ENCODE measurements around the gene RPN1. TPM values are rescaled to one million over a fixed set of nuclear protein-coding genes. Genes with fewer than 3 reads are reported as not detected.

The RPN1 gene
- total and polyA plus RNA-seq, 2 of the 13 experiments (the other 11 are each of a cell fraction or from before 2014, with no cell fraction given): 290 to 342 TPM

DNA sequence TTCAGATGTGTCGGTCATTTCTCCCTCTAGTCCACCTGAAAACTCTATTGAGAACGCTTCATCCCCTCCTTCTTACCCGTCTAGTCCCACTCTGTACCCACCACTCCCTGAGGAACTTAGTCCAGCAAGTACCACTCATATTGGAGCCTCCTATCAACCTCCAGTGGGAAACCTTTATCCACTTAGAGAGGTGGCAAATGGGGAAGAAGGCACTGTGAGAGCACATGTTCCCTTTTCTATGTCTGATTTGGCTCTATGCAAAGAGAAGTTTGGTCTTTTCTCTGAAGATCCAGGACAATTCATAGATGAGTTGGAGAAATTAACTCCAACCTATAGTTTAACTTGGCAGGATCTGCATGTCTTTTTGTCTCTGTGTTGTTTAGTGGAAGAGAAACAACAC, 17.0 kb upstream of the RPN1 start:
- ATAC-seq: no peak; the same call in 2 of the 3 replicates
- Histone ChIP-seq H4K20me1 (ENCODE audit: insufficient read depth, low read length) (no peaks in the 10 kb centered on the region), H3K4me1 (ENCODE audit: insufficient read depth, low read length) (peaks cover 19% of the 10 kb centered on the region), H3K4me2 (ENCODE audit: low read depth, low read length) (no peak overlapping the region), H3K36me3 (replicated peaks in 1 of 2; ENCODE audit: control insufficient read depth in 1 of 2, insufficient read depth in 2 of 2, low read length in 2 of 2) (no peaks in the 10 kb centered on the region), H3K9ac (ENCODE audit: insufficient read depth, low read depth, low read length) (no peak overlapping the region), H3K27me3 (ENCODE audit: control insufficient read depth in 1 of 2, insufficient read depth in 2 of 2, low read length in 2 of 2) (no peaks in the 10 kb centered on the region), H3K4me3 (replicated peaks in 1 of 3; ENCODE audit: insufficient read depth in 1 of 3, low read depth in 2 of 3, low read length in 3 of 3) (no peak overlapping the region), H3K27ac (ENCODE audit: extremely low read length, insufficient read depth, low read length) (no peak overlapping the region), H3K79me2 (ENCODE audit: insufficient read depth, low read length) (no peaks in the 10 kb centered on the region), H3K9me3 (ENCODE audit: low read length) (no peaks in the 10 kb centered on the region), H2AFZ (ENCODE audit: low read length) (no peak overlapping the region)
- no peak for FAIRE-seq
- in situ Hi-C loops (cut with HindIII; ENCODE audit: extremely low pct_ligation_motif_present, low pct_unique_long_range_greater_than_20kb) (no loop called here), intact Hi-C loops (cut with micrococcal nuclease; ENCODE audit: unreplicated experiment) (no loop called here)
- 28% methylated on average over 3 of the region's 3 CpGs for WGBS (ENCODE audit: low lambda C conversion rate)
- ChIA-PET CTCF (ENCODE audit: low intra/inter-chr PET ratio, low total read pairs) (no interaction called here), POLR2A (no interaction called here)
- no TSS peak for BruUV-seq (replicated peaks)
- TF ChIP-seq CHD4 (IDR thresholded peaks at IDR 0.05; ENCODE audit: borderline replicate concordance, low read length) (no peak), DMAP1 (CRISPR knock-in tag; IDR thresholded peaks at IDR 0.05) (no peak), ARNTL (CRISPR knock-in tag; IDR thresholded peaks at IDR 0.05) (no peak), ZNF557 (CRISPR knock-in tag; IDR thresholded peaks at IDR 0.05) (no peak), ZMYM3 (CRISPR knock-in tag; IDR thresholded peaks at IDR 0.05) (no peak), MIER3 (CRISPR knock-in tag; IDR thresholded peaks at IDR 0.05; ENCODE audit: borderline replicate concordance) (no peak), FOXK1 (CRISPR knock-in tag; IDR thresholded peaks at IDR 0.05; ENCODE audit: borderline replicate concordance, low read depth) (no peak), GFI1 (CRISPR knock-in tag; IDR thresholded peaks at IDR 0.05; ENCODE audit: borderline replicate concordance) (no peak), ADNP (CRISPR knock-in tag; IDR thresholded peaks at IDR 0.05) (no peak), ZBTB38 (CRISPR knock-in tag; IDR thresholded peaks at IDR 0.05) (no peak)
- TF ChIP-seq, protein P1, sequence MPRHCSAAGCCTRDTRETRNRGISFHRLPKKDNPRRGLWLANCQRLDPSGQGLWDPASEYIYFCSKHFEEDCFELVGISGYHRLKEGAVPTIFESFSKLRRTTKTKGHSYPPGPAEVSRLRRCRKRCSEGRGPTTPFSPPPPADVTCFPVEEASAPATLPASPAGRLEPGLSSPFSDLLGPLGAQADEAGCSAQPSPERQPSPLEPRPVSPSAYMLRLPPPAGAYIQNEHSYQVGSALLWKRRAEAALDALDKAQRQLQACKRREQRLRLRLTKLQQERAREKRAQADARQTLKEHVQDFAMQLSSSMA (CRISPR knock-in tag; IDR thresholded peaks at IDR 0.05): no peak
- TF ChIP-seq, protein P2, sequence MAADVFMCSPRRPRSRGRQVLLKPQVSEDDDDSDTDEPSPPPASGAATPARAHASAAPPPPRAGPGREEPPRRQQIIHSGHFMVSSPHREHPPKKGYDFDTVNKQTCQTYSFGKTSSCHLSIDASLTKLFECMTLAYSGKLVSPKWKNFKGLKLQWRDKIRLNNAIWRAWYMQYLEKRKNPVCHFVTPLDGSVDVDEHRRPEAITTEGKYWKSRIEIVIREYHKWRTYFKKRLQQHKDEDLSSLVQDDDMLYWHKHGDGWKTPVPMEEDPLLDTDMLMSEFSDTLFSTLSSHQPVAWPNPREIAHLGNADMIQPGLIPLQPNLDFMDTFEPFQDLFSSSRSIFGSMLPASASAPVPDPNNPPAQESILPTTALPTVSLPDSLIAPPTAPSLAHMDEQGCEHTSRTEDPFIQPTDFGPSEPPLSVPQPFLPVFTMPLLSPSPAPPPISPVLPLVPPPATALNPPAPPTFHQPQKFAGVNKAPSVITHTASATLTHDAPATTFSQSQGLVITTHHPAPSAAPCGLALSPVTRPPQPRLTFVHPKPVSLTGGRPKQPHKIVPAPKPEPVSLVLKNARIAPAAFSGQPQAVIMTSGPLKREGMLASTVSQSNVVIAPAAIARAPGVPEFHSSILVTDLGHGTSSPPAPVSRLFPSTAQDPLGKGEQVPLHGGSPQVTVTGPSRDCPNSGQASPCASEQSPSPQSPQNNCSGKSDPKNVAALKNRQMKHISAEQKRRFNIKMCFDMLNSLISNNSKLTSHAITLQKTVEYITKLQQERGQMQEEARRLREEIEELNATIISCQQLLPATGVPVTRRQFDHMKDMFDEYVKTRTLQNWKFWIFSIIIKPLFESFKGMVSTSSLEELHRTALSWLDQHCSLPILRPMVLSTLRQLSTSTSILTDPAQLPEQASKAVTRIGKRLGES (CRISPR knock-in tag; IDR thresholded peaks at IDR 0.05; ENCODE audit: borderline replicate concordance): no peak
- TF ChIP-seq, protein P3, sequence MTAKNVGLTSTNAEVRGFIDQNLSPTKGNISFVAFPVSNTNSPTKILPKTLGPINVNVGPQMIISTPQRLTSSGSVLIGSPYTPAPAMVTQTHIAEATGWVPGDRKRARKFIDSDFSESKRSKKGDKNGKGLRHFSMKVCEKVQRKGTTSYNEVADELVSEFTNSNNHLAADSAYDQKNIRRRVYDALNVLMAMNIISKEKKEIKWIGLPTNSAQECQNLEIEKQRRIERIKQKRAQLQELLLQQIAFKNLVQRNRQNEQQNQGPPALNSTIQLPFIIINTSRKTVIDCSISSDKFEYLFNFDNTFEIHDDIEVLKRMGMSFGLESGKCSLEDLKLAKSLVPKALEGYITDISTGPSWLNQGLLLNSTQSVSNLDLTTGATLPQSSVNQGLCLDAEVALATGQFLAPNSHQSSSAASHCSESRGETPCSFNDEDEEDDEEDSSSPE (CRISPR knock-in tag; IDR thresholded peaks at IDR 0.05): no peak
- TF ChIP-seq, protein P4, sequence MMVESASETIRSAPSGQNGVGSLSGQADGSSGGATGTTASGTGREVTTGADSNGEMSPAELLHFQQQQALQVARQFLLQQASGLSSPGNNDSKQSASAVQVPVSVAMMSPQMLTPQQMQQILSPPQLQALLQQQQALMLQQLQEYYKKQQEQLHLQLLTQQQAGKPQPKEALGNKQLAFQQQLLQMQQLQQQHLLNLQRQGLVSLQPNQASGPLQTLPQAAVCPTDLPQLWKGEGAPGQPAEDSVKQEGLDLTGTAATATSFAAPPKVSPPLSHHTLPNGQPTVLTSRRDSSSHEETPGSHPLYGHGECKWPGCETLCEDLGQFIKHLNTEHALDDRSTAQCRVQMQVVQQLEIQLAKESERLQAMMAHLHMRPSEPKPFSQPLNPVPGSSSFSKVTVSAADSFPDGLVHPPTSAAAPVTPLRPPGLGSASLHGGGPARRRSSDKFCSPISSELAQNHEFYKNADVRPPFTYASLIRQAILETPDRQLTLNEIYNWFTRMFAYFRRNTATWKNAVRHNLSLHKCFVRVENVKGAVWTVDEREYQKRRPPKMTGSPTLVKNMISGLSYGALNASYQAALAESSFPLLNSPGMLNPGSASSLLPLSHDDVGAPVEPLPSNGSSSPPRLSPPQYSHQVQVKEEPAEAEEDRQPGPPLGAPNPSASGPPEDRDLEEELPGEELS (CRISPR knock-in tag; IDR thresholded peaks at IDR 0.05): no peak
- TF ChIP-seq, protein P5, sequence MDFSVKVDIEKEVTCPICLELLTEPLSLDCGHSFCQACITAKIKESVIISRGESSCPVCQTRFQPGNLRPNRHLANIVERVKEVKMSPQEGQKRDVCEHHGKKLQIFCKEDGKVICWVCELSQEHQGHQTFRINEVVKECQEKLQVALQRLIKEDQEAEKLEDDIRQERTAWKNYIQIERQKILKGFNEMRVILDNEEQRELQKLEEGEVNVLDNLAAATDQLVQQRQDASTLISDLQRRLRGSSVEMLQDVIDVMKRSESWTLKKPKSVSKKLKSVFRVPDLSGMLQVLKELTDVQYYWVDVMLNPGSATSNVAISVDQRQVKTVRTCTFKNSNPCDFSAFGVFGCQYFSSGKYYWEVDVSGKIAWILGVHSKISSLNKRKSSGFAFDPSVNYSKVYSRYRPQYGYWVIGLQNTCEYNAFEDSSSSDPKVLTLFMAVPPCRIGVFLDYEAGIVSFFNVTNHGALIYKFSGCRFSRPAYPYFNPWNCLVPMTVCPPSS (IDR thresholded peaks at IDR 0.05): no peak
- no peak for DNase-seq (ENCODE audit: low spot score)

Data from HepG2 (cell line).